Measurements from ENCODE around the gene HTRA1.

HTRA1 gene

DNA sequence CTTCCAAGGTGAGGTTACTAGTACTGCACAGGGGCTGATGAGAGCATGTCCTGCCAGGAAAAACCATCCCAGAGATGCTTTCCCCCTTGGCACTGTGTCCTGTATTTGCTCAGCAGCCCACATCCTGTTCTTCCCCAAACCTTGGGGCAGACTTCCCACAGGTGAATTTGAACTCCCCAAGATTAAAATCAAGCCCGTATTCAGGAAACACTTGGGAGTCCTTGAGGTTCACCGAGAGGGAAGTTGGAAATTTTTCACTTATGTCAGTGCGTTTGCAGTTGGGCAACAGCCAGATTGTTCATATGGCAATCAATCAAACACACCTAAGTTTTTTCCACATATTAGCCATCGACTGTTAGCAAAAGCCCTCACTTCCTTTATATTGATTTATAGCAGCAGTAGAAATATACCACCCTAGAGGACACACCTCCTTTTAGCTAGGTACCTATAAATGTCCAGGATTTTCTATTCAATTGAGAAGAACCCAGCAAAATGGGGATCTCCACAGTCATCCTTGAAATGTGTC, 99.0 kb downstream of the HTRA1 start, which contains the start of gene DMBT1:
Gene DMBT1 (plus strand): TSS at position 476 of the 526 bp plus-strand sequence. CDS start 17 bp downstream, at position 493.
- no peak for DNase-seq

DNA sequence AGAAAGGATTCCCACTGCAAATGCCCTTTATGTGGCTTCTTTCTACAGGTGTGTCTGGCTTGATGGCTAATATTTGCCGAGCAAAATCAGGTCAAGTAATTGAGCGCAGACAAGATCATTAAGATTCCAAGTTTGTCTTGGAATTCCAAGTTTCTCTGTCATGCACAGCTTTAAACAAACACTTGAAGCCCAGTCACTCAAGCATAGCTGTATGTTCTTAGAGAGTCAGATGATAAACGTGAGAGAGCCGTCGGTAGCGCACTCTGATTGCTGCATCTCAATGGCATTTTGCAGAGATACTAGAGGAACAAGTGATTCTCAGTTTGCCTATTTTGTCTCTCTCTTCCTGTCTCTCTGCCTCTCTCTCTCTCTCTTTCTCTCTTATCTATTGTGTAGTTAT, 99.9 kb downstream of the HTRA1 start:
- no peak for DNase-seq

DNA sequence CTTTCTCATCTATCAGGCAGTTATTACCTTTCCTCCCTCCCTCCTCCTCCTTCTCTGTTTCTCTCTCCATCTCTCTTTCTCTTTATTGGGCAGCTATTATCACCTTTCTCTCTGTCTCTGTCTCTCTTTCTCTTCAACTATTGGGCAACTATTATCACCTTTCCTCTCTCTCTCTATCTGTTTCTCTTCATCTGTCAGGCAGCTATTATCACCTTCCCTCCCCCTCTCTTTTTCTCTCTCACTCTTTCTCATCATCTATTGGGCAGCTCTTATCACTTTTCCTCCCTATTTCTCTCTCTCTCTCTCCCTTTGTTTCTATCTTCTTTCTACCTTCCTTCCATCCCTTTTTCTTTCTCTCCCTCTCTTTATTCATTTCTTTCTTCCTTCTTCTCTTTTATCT, 100.4 kb downstream of the HTRA1 start:
- DNase-seq: no peak
